Fibroblast of skin of right biceps (primary cell): Measurements from ENCODE around the gene AJUBA.
"Not testable (repeated sequence)": the region's sequence is repeated elsewhere in the genome, so short reads cannot be mapped to it uniquely, and the experiment has no call there.

Source experiments
- DNase-seq: peaks from one replicate; pipeline ENCODE4 v3.0.0-alpha.2; 2013

The AJUBA gene

GRCh38 chr14:22978981-22979671 lies 3.2 kb downstream of the AJUBA start:
- no peak for DNase-seq

- no peak for DNase-seq
Measured at GRCh38 chr14:22978487-22978837, 3.9 kb downstream of the AJUBA start.

- DNase-seq = peak; percentile 90
Measured at GRCh38 chr14:22977684-22978486, 4.5 kb downstream of the AJUBA start.

- no peak for DNase-seq
Measured at GRCh38 chr14:22977434-22977683, 5.0 kb downstream of the AJUBA start.

- DNase-seq = peak; percentile 81
Measured at GRCh38 chr14:22976620-22977433, 5.5 kb downstream of the AJUBA start.

GRCh38 chr14:22974530-22975313 lies 7.6 kb downstream of the AJUBA start:
- no peak for DNase-seq

- DNase-seq = peak; percentile 68
Measured at GRCh38 chr14:22973217-22974032, 8.9 kb downstream of the AJUBA start.

GRCh38 chr14:22972313-22972930 lies 9.9 kb downstream of the AJUBA start:
- DNase-seq = no peak

- no peak for DNase-seq
Measured at GRCh38 chr14:22971152-22971551, 11.2 kb downstream of the AJUBA start.

- no peak for DNase-seq
Measured at GRCh38 chr14:22966783-22967269, 15.5 kb downstream of the AJUBA start.

GRCh38 chr14:22965916-22966782 lies 16.2 kb downstream of the AJUBA start:
- DNase-seq = not testable (repeated sequence)

- no peak for DNase-seq
Measured at GRCh38 chr14:22962061-22962676, 20.2 kb downstream of the AJUBA start.

- no peak for DNase-seq
Measured at GRCh38 chr14:22955702-22956569, 26.4 kb downstream of the AJUBA start.

GRCh38 chr14:22952418-22952817 lies 29.9 kb downstream of the AJUBA start:
- no peak for DNase-seq

GRCh38 chr14:22951795-22952194 lies 30.6 kb downstream of the AJUBA start:
- DNase-seq = not testable (repeated sequence)

- DNase-seq = no peak
Measured at GRCh38 chr14:22945642-22946041, 36.7 kb downstream of the AJUBA start.

GRCh38 chr14:22939684-22940083 lies 42.7 kb downstream of the AJUBA start:
- DNase-seq = peak; percentile 77

- no peak for DNase-seq
Measured at GRCh38 chr14:22935156-22935555, 47.2 kb downstream of the AJUBA start.

- DNase-seq = no peak
Measured at GRCh38 chr14:22932146-22932545, 50.2 kb downstream of the AJUBA start.
